ENCODE results near the gene OAS2. TPM values are rescaled to one million over a fixed set of nuclear protein-coding genes. Genes with fewer than 3 reads are reported as not detected.

The OAS2 gene
- total and polyA plus RNA-seq, 2 of the 4 experiments (the other 2 are of a cell fraction): under 0.01 TPM; not detected in 1

DNA sequence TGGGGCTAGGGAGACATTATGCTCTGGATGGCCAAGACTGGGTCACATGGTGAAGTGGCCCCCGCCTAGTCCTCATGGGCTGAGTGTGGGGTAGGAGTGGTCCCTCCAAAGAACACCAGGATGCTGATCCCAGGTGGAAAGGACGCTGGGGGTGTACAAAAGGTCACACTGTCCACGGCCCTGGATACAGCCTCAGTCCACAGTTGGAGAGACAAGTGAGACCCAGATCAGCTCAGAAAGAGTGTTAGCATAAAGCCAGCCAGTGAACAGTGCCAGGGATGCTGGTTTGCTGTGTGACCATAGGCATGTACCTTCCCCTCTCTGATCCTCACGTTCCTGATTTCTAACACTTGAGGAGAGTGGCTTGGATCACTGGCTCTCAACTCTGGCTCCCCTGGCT is 13.4 kb upstream of the OAS2 start:
- no peak overlapping the region for H4K91ac ChIP-seq (ENCODE audit: insufficient read depth, low read depth, low read length)
- H4K20me1 ChIP-seq (ENCODE audit: insufficient read depth, low read length): no peaks in the 10 kb centered on the region
- in situ Hi-C loops (cut with MboI; ENCODE audit: low sequenced_read_pairs): no loop called here
- H3K23ac ChIP-seq (ENCODE audit: low read depth, low read length): no peak overlapping the region
- H3K27me3 ChIP-seq (ENCODE audit: control insufficient read depth, insufficient read depth, low read length): no peaks in the 10 kb centered on the region
- TF ChIP-seq, protein P1, sequence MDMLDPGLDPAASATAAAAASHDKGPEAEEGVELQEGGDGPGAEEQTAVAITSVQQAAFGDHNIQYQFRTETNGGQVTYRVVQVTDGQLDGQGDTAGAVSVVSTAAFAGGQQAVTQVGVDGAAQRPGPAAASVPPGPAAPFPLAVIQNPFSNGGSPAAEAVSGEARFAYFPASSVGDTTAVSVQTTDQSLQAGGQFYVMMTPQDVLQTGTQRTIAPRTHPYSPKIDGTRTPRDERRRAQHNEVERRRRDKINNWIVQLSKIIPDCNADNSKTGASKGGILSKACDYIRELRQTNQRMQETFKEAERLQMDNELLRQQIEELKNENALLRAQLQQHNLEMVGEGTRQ (IDR thresholded peaks at IDR 0.05; ENCODE audit: low read depth, low read length): no peak
- TF ChIP-seq, protein P2, sequence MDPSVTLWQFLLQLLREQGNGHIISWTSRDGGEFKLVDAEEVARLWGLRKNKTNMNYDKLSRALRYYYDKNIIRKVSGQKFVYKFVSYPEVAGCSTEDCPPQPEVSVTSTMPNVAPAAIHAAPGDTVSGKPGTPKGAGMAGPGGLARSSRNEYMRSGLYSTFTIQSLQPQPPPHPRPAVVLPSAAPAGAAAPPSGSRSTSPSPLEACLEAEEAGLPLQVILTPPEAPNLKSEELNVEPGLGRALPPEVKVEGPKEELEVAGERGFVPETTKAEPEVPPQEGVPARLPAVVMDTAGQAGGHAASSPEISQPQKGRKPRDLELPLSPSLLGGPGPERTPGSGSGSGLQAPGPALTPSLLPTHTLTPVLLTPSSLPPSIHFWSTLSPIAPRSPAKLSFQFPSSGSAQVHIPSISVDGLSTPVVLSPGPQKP (IDR thresholded peaks at IDR 0.05; ENCODE audit: borderline replicate concordance, low read depth, low read length): no peak
- TF ChIP-seq RCOR1 (IDR thresholded peaks at IDR 0.05; ENCODE audit: insufficient replicate concordance, low read length): no peak
- no peak for TF ChIP-seq CHD1 (IDR thresholded peaks at IDR 0.05; ENCODE audit: low read depth, low read length)
- no peak for TF ChIP-seq MAFK (IDR thresholded peaks at IDR 0.05; ENCODE audit: low read depth, low read length)
- no peak for TF ChIP-seq CEBPB (IDR thresholded peaks at IDR 0.05; ENCODE audit: low read depth, low read length)
- TF ChIP-seq BHLHE40 (IDR thresholded peaks at IDR 0.05; ENCODE audit: low read depth, low read length): no peak
- TF ChIP-seq, protein P3, sequence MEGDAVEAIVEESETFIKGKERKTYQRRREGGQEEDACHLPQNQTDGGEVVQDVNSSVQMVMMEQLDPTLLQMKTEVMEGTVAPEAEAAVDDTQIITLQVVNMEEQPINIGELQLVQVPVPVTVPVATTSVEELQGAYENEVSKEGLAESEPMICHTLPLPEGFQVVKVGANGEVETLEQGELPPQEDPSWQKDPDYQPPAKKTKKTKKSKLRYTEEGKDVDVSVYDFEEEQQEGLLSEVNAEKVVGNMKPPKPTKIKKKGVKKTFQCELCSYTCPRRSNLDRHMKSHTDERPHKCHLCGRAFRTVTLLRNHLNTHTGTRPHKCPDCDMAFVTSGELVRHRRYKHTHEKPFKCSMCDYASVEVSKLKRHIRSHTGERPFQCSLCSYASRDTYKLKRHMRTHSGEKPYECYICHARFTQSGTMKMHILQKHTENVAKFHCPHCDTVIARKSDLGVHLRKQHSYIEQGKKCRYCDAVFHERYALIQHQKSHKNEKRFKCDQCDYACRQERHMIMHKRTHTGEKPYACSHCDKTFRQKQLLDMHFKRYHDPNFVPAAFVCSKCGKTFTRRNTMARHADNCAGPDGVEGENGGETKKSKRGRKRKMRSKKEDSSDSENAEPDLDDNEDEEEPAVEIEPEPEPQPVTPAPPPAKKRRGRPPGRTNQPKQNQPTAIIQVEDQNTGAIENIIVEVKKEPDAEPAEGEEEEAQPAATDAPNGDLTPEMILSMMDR (conservative IDR thresholded peaks at IDR 0.05; ENCODE audit: low read depth, low read length): no peak
- TF ChIP-seq NFE2L2 (IDR thresholded peaks at IDR 0.05; ENCODE audit: low read depth, low read length): no peak
- TF ChIP-seq POLR2A (IDR thresholded peaks at IDR 0.05; ENCODE audit: low read depth, low read length): no peak
- TF ChIP-seq MXI1 (IDR thresholded peaks at IDR 0.05; ENCODE audit: borderline replicate concordance, low read depth, low read length): no peak
- no peak for TF ChIP-seq MAZ (IDR thresholded peaks at IDR 0.05; ENCODE audit: borderline replicate concordance, low read depth, low read length)
- TF ChIP-seq SMC3 (IDR thresholded peaks at IDR 0.05; ENCODE audit: low read depth, low read length): no peak
- TF ChIP-seq FOS (IDR thresholded peaks at IDR 0.05; ENCODE audit: low read depth, low read length): no peak
- no peak overlapping the region for H4K5ac ChIP-seq (ENCODE audit: low read depth, low read length)
- CTCF ChIA-PET: no interaction called here
- no peak overlapping the region for H3K27ac ChIP-seq (ENCODE audit: insufficient read depth, low read length)
- 88% methylated on average over 3 of the region's 4 CpGs; no CpG with 5 or more reads in 1 of the 2 experiments for WGBS, 2 experiments (ENCODE audit: extremely low coverage in 2 of 2, insufficient read length in 1 of 2)
- H3K9me1 ChIP-seq (ENCODE audit: insufficient read depth, low read length): peaks cover 3% of the 10 kb centered on the region; the same call in 1 of the 2 replicates
- H3K14ac ChIP-seq (replicated peaks; ENCODE audit: low read depth, low read length): no peak overlapping the region
- no peak overlapping the region for H3K56ac ChIP-seq (ENCODE audit: extremely low read depth, insufficient read depth, low read length)
- no peak overlapping the region for H3K4me2 ChIP-seq (ENCODE audit: low read depth, low read length)
- POLR2A ChIA-PET (ENCODE audit: unreplicated experiment): no interaction called here
- no peak overlapping the region for H2BK5ac ChIP-seq (ENCODE audit: low read depth, low read length, poor library complexity, severe bottlenecking)
- no peak overlapping the region for H2AFZ ChIP-seq (replicated peaks; ENCODE audit: low read length, poor library complexity)
- no peak overlapping the region for H3K4ac ChIP-seq (ENCODE audit: low read depth, low read length)
- intact Hi-C loops (cut with micrococcal nuclease): no loop called here
- H2AK9ac ChIP-seq (replicated peaks; ENCODE audit: low read depth, low read length, poor library complexity): no peak overlapping the region
- no peak overlapping the region for H4K8ac ChIP-seq (ENCODE audit: low read depth in 2 of 2, low read length in 2 of 2)
- no peak overlapping the region for H2BK120ac ChIP-seq (ENCODE audit: low read depth, low read length)
- no peak overlapping the region for H2BK15ac ChIP-seq (ENCODE audit: low read depth, low read length)
- no peak overlapping the region for H3K9ac ChIP-seq (ENCODE audit: low read depth, low read length)
- no peak overlapping the region for H3K4me3 ChIP-seq (ENCODE audit: insufficient read depth, low read depth, low read length)
- H3K9me3 ChIP-seq (ENCODE audit: control insufficient read depth, insufficient read depth, low read length): no peaks in the 10 kb centered on the region
- H3K18ac ChIP-seq (ENCODE audit: low read depth, low read length): no peak overlapping the region
- H2AK5ac ChIP-seq (ENCODE audit: low read depth, low read length): no peak overlapping the region
- ATAC-seq (ENCODE audit: low read depth) (no peak), DNase-seq (no peak)
- BruUV-seq (replicated peaks): no TSS peak
- H3K79me1 ChIP-seq (ENCODE audit: low read depth in 1 of 2, low read length in 2 of 2): no peaks in the 10 kb centered on the region
- dilution Hi-C loops (cut with HindIII; ENCODE audit: low sequenced_read_pairs, unreplicated experiment): no loop called here
- H2BK20ac ChIP-seq (ENCODE audit: low read depth, low read length): no peak overlapping the region
- no peaks in the 10 kb centered on the region; the same call in 1 of the 2 replicates for H3K36me3 ChIP-seq (ENCODE audit: control insufficient read depth, insufficient read depth, low read length)
- H3K4me1 ChIP-seq (ENCODE audit: control insufficient read depth, insufficient read depth, low read length): no peaks in the 10 kb centered on the region
